ENCODE measurements around the gene TBC1D2B.
A peak's percentile ranks its signal among the peaks of the same experiment; 100 is the strongest.

TBC1D2B gene

GRCh38 chr15:78071383-78071782 lies 6.1 kb downstream of the TBC1D2B start:
- DNase-seq, result peak; percentile 58 to 72 (median 64)

GRCh38 chr15:78070049-78070700 lies 7.3 kb downstream of the TBC1D2B start:
- peak; percentile 77 to 87 (median 78) for DNase-seq

GRCh38 chr15:78069462-78070029 lies 8.0 kb downstream of the TBC1D2B start:
- DNase-seq, result peak in 1 of 3 donors; percentile 44

GRCh38 chr15:78069052-78069414 lies 8.5 kb downstream of the TBC1D2B start:
- DNase-seq, result peak in 2 of 3 donors; percentile 57 to 67

- peak in 2 of 3 donors; percentile 53 to 63 for DNase-seq
These were observed 9.9 kb downstream of the TBC1D2B start for GRCh38 chr15:78067328-78068228.

- no peak for DNase-seq
These were observed 11.3 kb downstream of the TBC1D2B start for GRCh38 chr15:78065973-78066946.

- peak; percentile 89 to 95 (median 89) for DNase-seq
These were observed 12.1 kb downstream of the TBC1D2B start for GRCh38 chr15:78065284-78065872.

GRCh38 chr15:78064544-78064943 lies 13.0 kb downstream of the TBC1D2B start:
- no peak for DNase-seq

- no peak for DNase-seq
These were observed 13.5 kb downstream of the TBC1D2B start for GRCh38 chr15:78063970-78064385.

- peak in 2 of 3 donors; percentile 50 to 62 for DNase-seq
These were observed 14.3 kb downstream of the TBC1D2B start for GRCh38 chr15:78063217-78063616.

GRCh38 chr15:78061963-78062427 lies 15.5 kb downstream of the TBC1D2B start:
- peak; percentile 63 to 75 (median 74) for DNase-seq

GRCh38 chr15:78060232-78060631 lies 17.3 kb downstream of the TBC1D2B start:
- no peak for DNase-seq

- DNase-seq, result peak; percentile 58 to 77 (median 75)
These were observed 18.2 kb downstream of the TBC1D2B start for GRCh38 chr15:78059110-78059839.

GRCh38 chr15:78058401-78058935 lies 19.0 kb downstream of the TBC1D2B start:
- no peak for DNase-seq

- no peak for DNase-seq
These were observed 19.7 kb downstream of the TBC1D2B start for GRCh38 chr15:78057803-78058202.

- DNase-seq, result peak in 2 of 3 donors; percentile 60
These were observed 20.7 kb downstream of the TBC1D2B start for GRCh38 chr15:78056714-78057269.

- peak in 1 of 3 donors; percentile 26 for DNase-seq
These were observed 21.4 kb downstream of the TBC1D2B start for GRCh38 chr15:78055919-78056713.

- no peak for DNase-seq
These were observed 22.5 kb downstream of the TBC1D2B start for GRCh38 chr15:78054966-78055365.

- no peak for DNase-seq
These were observed 23.0 kb downstream of the TBC1D2B start for GRCh38 chr15:78054518-78054917.

GRCh38 chr15:78052545-78052944 lies 25.0 kb downstream of the TBC1D2B start:
- no peak for DNase-seq
